CD4-positive, alpha-beta memory T cell (primary cell): Measurements from ENCODE around the gene IL5RA. TPM values are rescaled to one million over a fixed set of nuclear protein-coding genes. Genes with fewer than 3 reads are reported as not detected.

ENCODE experiments used
- CTCF ChIA-PET: fragments of 350-600 bp; sonication (Branson Sonifier 250); formaldehyde crosslinking; loops from one replicate; lab custom pipeline; 2021; ENCODE audit warnings: inconsistent platforms; ENCODE audit not compliant: partially characterized antibody; lab: Charles Lee
- POLR2A ChIA-PET: fragments of 350-600 bp; sonication (Branson Sonifier 250); formaldehyde crosslinking; loops from one replicate; lab custom pipeline; 2021; ENCODE audit not compliant: partially characterized antibody; lab: Charles Lee
- DNase-seq, 5 donors: peaks; one replicate each; pipeline versions ENCODE4 v3.0.0 to v3.0.0-alpha.2; 2020 to 2022; ENCODE audit warnings: mixed read lengths in 1 of 5
- H3K27ac ChIP-seq: one replicate; pipeline ENCODE4 v1.7.0; 2013; ENCODE audit warnings: low read depth, low read length
- H3K27me3 ChIP-seq: 2 replicates; pipeline ENCODE4 v1.7.0; 2013; ENCODE audit warnings: mild to moderate bottlenecking, low read length, moderate library complexity; ENCODE audit not compliant: insufficient read depth
- H3K36me3 ChIP-seq: 2 replicates; pipeline ENCODE4 v1.7.0; 2013; ENCODE audit warnings: mild to moderate bottlenecking, low read length, moderate library complexity; ENCODE audit not compliant: insufficient read depth
- H3K4me1 ChIP-seq: 2 replicates; pipeline ENCODE4 v1.7.0; 2013; ENCODE audit warnings: mild to moderate bottlenecking, low read length, moderate library complexity; ENCODE audit not compliant: insufficient read depth
- H3K4me3 ChIP-seq, 2 donors: one replicate each; pipeline ENCODE4 v1.7.0; 2013; ENCODE audit warnings: low read length in 2 of 2, mild to moderate bottlenecking in 1 of 2
- H3K9me3 ChIP-seq, 2 donors: one replicate each; pipeline ENCODE4 v1.7.0; 2013; ENCODE audit warnings: low read length in 2 of 2, control low read depth in 1 of 2; ENCODE audit not compliant: control insufficient read depth in 1 of 2
- H3K27ac Mint-ChIP-seq, 7 donors: one replicate each; pipeline ENCODE4 v1.8.0; 2020 to 2021; ENCODE audit warnings: mixed read lengths in 7 of 7, mild to moderate bottlenecking in 6 of 7, inconsistent platforms in 3 of 7, moderate library complexity in 3 of 7
- H3K27me3 Mint-ChIP-seq, 2 donors: one replicate each; pipeline ENCODE4 v1.8.0; 2020 to 2021; ENCODE audit warnings: mixed read lengths in 2 of 2
- H3K36me3 Mint-ChIP-seq, 2 donors: one replicate each; pipeline ENCODE4 v1.8.0; 2020 to 2021; ENCODE audit warnings: mixed read lengths in 2 of 2, inconsistent platforms in 1 of 2, mild to moderate bottlenecking in 1 of 2
- H3K4me1 Mint-ChIP-seq, 4 donors: one replicate each; pipeline ENCODE4 v1.8.0; 2020 to 2021; ENCODE audit warnings: mixed read lengths in 4 of 4, mild to moderate bottlenecking in 1 of 4
- H3K4me3 Mint-ChIP-seq, 8 donors: one replicate each; pipeline ENCODE4 v1.8.0; 2020 to 2021; ENCODE audit warnings: mixed read lengths in 8 of 8, mild to moderate bottlenecking in 7 of 8, moderate library complexity in 6 of 8, inconsistent platforms in 3 of 8
- H3K9me3 Mint-ChIP-seq, 8 donors: one replicate each; pipeline ENCODE4 v1.8.0; 2020 to 2021; ENCODE audit warnings: mixed read lengths in 8 of 8, mild to moderate bottlenecking in 5 of 8, inconsistent platforms in 3 of 8, moderate library complexity in 1 of 8
- intact Hi-C: fragments of 100-400 bp; cut with micrococcal nuclease; formaldehyde crosslinking; loops from one replicate; pipeline ENCODE4 v1.15.1; 2023
- polyA plus RNA-seq, 2 donors: library from polyadenylated mRNA; unstranded; fragments of 300-500 nt; fragmentation: Illumina TruSeq; gene quantifications; one replicate each; pipeline ENCODE4 v1.2.3, GENCODE V29; 2021
- total RNA-seq, 2 experiments: library from RNA; stranded (reverse); gene quantifications; one replicate each; pipeline ENCODE4 v1.2.3, GENCODE V29; 2021

The IL5RA gene
- total and polyA plus RNA-seq, 4 experiments from 2014 or later, result 0.12 to 1.1 (median 0.46) TPM

GRCh38 chr3:3084890-3085289 is 25.3 kb downstream of the IL5RA start:
- no peak for DNase-seq
- no peaks in the 10 kb centered on the region for H3K9me3 ChIP-seq
- no peaks in the 10 kb centered on the region for H3K36me3 ChIP-seq
- Mint-ChIP-seq H3K9me3 (peaks cover 0 to 2% (median 0%) of the 10 kb centered on the region in 8 donors), H3K27ac (no peak overlapping the region), H3K4me1 (peaks cover 0 to 2% (median 0%) of the 10 kb centered on the region in 4 donors), H3K27me3 (peaks cover 0 to 1% of the 10 kb centered on the region in 2 donors), H3K36me3 (no peaks in the 10 kb centered on the region), H3K4me3 (no peak overlapping the region)
- intact Hi-C loops, result no loop called here
- no peaks in the 10 kb centered on the region for H3K4me1 ChIP-seq
- H3K4me3 ChIP-seq, result no peak overlapping the region
- no peaks in the 10 kb centered on the region for H3K27me3 ChIP-seq
- POLR2A ChIA-PET, result no interaction called here
- CTCF ChIA-PET, result interaction anchor here (1.1 to 1.2 kb wide), 2 partner anchors 9 to 115 kb away, joined by 3 to 4 read pairs; no protein-coding TSS in a partner anchor
- no peak overlapping the region for H3K27ac ChIP-seq

- no peaks in the 10 kb centered on the region for H3K27me3 ChIP-seq
- H3K27ac ChIP-seq, result no peak overlapping the region
- H3K36me3 Mint-ChIP-seq, result no peaks in the 10 kb centered on the region
- H3K4me1 Mint-ChIP-seq, result peaks cover 0 to 2% (median 0%) of the 10 kb centered on the region in 4 donors
- H3K27ac Mint-ChIP-seq, result no peak overlapping the region
- H3K4me3 Mint-ChIP-seq, result no peak overlapping the region
- CTCF ChIA-PET, result no interaction called here
- no peak for DNase-seq
- POLR2A ChIA-PET, result no interaction called here
- peaks cover 0 to 4% of the 10 kb centered on the region in 2 donors for H3K27me3 Mint-ChIP-seq
- H3K4me1 ChIP-seq, result no peaks in the 10 kb centered on the region
- intact Hi-C loops, result no loop called here
- no peak overlapping the region for H3K4me3 ChIP-seq
- H3K36me3 ChIP-seq, result no peaks in the 10 kb centered on the region
- peaks cover 0 to 2% (median 0%) of the 10 kb centered on the region in 8 donors for H3K9me3 Mint-ChIP-seq
- no peaks in the 10 kb centered on the region for H3K9me3 ChIP-seq
Measured at GRCh38 chr3:3082234-3082924, 27.8 kb downstream of the IL5RA start.

- Histone ChIP-seq H3K27me3 (no peaks in the 10 kb centered on the region), H3K9me3 (no peaks in the 10 kb centered on the region), H3K4me1 (no peaks in the 10 kb centered on the region), H3K27ac (no peak overlapping the region), H3K4me3 (no peak overlapping the region), H3K36me3 (no peaks in the 10 kb centered on the region)
- Mint-ChIP-seq H3K4me1 (peaks cover 0 to 2% (median 0%) of the 10 kb centered on the region in 4 donors), H3K36me3 (no peaks in the 10 kb centered on the region), H3K27ac (no peak overlapping the region), H3K4me3 (no peak overlapping the region), H3K27me3 (peaks cover 0 to 4% of the 10 kb centered on the region in 2 donors), H3K9me3 (peaks cover 0 to 2% (median 0%) of the 10 kb centered on the region in 8 donors)
- ChIA-PET POLR2A (no interaction called here), CTCF (no interaction called here)
- intact Hi-C loops, result no loop called here
- no peak for DNase-seq
Measured at GRCh38 chr3:3081381-3082233, 28.6 kb downstream of the IL5RA start.

- POLR2A ChIA-PET, result no interaction called here
- no peaks in the 10 kb centered on the region for H3K4me1 Mint-ChIP-seq
Measured at GRCh38 chr3:3080309-3080708, 29.9 kb downstream of the IL5RA start.

GRCh38 chr3:3074551-3075257 is 35.5 kb downstream of the IL5RA start:
- peaks cover 0 to 5% of the 10 kb centered on the region in 2 donors for H3K36me3 Mint-ChIP-seq
- Histone ChIP-seq H3K36me3 (no peaks in the 10 kb centered on the region), H3K9me3 (no peaks in the 10 kb centered on the region), H3K27me3 (no peaks in the 10 kb centered on the region), H3K27ac (no peak overlapping the region), H3K4me3 (no peak overlapping the region), H3K4me1 (no peaks in the 10 kb centered on the region)
- ChIA-PET CTCF (no interaction called here), POLR2A (no interaction called here)
- no peak overlapping the region for H3K27ac Mint-ChIP-seq
- H3K4me3 Mint-ChIP-seq, result no peak overlapping the region
- H3K27me3 Mint-ChIP-seq, result peaks cover 0 to 3% of the 10 kb centered on the region in 2 donors
- peaks cover 0 to 3% (median 0%) of the 10 kb centered on the region in 8 donors for H3K9me3 Mint-ChIP-seq
- DNase-seq, result no peak
- intact Hi-C loops, result no loop called here
- no peaks in the 10 kb centered on the region for H3K4me1 Mint-ChIP-seq

More at GRCh38 chr3:3080309-3080708, 29.9 kb downstream of the IL5RA start:
- no peaks in the 10 kb centered on the region for H3K27me3 ChIP-seq
- H3K27me3 Mint-ChIP-seq, result peaks cover 0 to 4% of the 10 kb centered on the region in 2 donors
- H3K36me3 ChIP-seq, result no peaks in the 10 kb centered on the region
- CTCF ChIA-PET, result no interaction called here
- H3K4me3 ChIP-seq, result no peak overlapping the region
- DNase-seq, result no peak
- H3K9me3 Mint-ChIP-seq, result peaks cover 0 to 2% (median 0%) of the 10 kb centered on the region in 8 donors
- no peak overlapping the region for H3K27ac Mint-ChIP-seq
- no peaks in the 10 kb centered on the region for H3K9me3 ChIP-seq
- no peak overlapping the region for H3K27ac ChIP-seq
- intact Hi-C loops, result no loop called here
- H3K36me3 Mint-ChIP-seq, result no peaks in the 10 kb centered on the region
- no peak overlapping the region for H3K4me3 Mint-ChIP-seq
- no peaks in the 10 kb centered on the region for H3K4me1 ChIP-seq

- POLR2A ChIA-PET, result no interaction called here
- CTCF ChIA-PET, result interaction anchor here (1.5 kb wide), 1 partner anchor 16 kb away, joined by 4 read pairs; no protein-coding TSS in a partner anchor
- H3K27ac Mint-ChIP-seq, result no peak overlapping the region
- peaks cover 0 to 3% (median 0%) of the 10 kb centered on the region in 8 donors for H3K9me3 Mint-ChIP-seq
- H3K36me3 Mint-ChIP-seq, result peaks cover 0 to 5% of the 10 kb centered on the region in 2 donors
- no peaks in the 10 kb centered on the region for H3K27me3 Mint-ChIP-seq
- no peaks in the 10 kb centered on the region for H3K4me1 Mint-ChIP-seq
- no peak for DNase-seq
- Histone ChIP-seq H3K4me3 (no peak overlapping the region), H3K36me3 (no peaks in the 10 kb centered on the region), H3K4me1 (no peaks in the 10 kb centered on the region), H3K27me3 (no peaks in the 10 kb centered on the region), H3K27ac (no peak overlapping the region), H3K9me3 (no peaks in the 10 kb centered on the region)
- intact Hi-C loops, result no loop called here
- no peak overlapping the region for H3K4me3 Mint-ChIP-seq
Measured at GRCh38 chr3:3071136-3071535, 39.0 kb downstream of the IL5RA start.

GRCh38 chr3:3069723-3070122 is 40.5 kb downstream of the IL5RA start:
- Histone ChIP-seq H3K9me3 (no peaks in the 10 kb centered on the region), H3K27me3 (no peaks in the 10 kb centered on the region), H3K27ac (no peak overlapping the region), H3K36me3 (no peaks in the 10 kb centered on the region), H3K4me3 (no peak overlapping the region), H3K4me1 (no peaks in the 10 kb centered on the region)
- Mint-ChIP-seq H3K4me1 (no peaks in the 10 kb centered on the region), H3K27me3 (peaks cover 0 to 2% of the 10 kb centered on the region in 2 donors), H3K27ac (no peak overlapping the region), H3K4me3 (no peak overlapping the region), H3K9me3 (peaks cover 0 to 3% (median 0%) of the 10 kb centered on the region in 8 donors), H3K36me3 (peaks cover 0 to 5% of the 10 kb centered on the region in 2 donors)
- DNase-seq, result no peak
- ChIA-PET POLR2A (no interaction called here), CTCF (no interaction called here)
- intact Hi-C loops, result no loop called here
